ENCODE data around the gene KIF26B. TPM values are rescaled to one million over a fixed set of nuclear protein-coding genes. Genes with fewer than 3 reads are reported as not detected.

KIF26B gene
- polyA plus RNA-seq, 5 donors = 3.5 to 8.5 (median 5.1) TPM

DNA sequence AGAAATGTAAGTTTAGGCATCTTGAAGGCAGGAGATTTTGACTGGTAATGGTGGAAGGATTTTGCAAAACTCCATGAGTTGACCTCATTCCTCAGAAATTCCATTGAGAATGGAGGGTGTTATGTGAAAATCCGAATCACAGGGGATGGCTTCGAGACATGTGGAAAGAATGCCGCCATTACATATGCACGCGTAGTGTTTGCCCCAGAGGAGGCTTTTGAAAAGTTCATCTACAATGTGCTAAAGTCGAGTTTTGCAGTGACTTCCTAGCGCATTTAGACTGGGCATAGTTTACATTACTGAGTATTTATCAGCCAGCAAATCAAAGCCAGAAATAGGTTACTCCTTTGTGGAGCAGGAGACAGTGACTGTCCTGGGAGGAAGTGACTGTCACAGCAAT is 307.4 kb downstream of the KIF26B start:
- no peak for DNase-seq

DNA sequence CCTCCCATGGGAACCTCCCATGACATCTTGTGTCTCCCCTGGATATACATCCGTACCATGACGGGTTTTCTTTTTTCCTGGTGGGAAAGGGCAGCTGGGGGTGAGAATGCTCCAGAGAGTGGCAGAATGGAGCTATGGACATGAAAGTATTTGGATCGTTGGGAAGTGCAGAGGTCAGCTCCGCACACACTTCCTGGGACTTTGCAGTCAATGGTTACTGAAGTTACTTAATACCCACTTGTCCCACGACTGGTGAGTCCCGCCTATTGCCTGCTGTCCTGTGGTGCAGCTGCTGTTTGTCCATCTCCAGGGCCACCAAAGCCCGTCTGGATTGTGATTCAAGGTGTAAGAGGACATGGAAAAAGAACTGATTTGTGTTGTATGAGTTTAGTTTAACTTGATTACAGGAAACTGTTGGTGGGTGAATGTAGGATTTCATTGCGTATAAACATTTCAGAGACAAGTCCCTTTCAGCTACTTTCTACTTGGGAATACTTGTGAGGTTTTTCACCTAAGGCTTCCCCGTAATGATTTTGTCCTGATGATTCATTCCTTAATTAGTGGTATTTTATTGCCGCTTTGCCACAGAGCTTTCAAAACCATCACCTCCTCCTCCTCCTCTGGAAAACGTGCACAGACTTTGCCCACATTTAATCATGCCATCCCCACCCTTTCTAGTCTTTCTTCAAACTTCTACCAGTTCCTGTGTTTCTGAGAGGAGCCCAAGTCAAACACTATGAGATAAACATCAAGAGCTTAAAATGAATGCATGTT is 308.8 kb downstream of the KIF26B start:
- no peak for DNase-seq

DNA sequence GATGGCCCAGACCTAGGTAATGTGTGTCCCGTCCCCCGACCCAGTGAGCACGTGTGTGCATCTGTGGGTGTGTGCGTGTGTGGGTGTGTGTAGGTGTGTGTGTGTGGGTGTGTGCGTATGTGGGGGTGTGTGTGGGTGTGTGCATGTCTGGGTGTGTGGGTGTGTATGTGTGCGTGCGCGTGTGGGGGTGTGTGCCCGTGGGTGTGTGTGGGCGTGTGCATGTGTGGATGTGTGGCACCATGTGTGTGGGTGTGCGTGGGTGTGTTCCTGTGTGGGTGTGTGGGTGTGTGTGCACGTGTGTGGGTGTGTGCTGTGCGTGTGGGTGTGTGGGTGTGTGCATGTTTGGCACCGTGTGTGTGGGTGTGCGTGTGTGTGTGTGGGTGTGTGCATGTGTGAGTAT is 309.5 kb downstream of the KIF26B start:
- DNase-seq = no peak

DNA sequence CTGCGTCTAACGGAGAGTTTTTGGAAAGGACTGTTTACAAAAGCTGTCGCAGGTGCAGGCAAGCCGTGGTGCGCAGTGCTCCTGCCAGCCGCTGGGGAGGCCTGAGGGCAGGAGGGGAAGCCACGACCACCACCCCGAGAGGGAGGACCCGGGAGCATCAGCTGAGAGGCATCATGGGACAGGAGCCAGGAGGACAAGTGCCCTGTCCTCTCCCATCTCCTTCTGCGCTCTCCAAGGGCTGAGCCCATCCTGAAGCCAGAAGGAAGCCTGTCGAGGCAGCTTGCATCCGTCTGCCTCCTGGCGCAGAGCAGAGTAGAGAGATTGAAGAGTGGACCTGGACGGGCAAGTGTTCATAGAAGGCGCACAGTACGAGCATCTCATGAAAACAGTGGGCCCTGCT is 310.9 kb downstream of the KIF26B start:
- no peak for DNase-seq

DNA sequence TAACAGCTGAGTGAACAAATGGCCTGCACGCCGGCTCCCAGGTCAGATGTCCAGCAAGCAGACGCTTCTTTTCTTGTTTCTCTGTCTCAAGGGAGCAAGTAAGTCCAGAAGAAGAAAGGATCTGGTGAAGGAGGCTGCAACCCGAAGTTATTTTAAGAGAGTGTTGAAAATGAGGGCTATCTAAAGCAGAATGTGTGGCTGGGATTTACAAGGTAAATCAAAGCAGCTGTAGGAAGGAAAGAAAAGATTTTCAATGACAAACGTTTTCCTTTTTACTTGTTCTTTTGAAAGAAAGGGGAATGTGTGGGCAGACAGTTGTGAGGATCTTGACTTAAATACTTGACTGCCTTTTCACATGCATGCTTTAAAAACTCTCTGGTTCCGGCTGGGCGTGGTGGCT is 311.5 kb downstream of the KIF26B start:
- no peak for DNase-seq

DNA sequence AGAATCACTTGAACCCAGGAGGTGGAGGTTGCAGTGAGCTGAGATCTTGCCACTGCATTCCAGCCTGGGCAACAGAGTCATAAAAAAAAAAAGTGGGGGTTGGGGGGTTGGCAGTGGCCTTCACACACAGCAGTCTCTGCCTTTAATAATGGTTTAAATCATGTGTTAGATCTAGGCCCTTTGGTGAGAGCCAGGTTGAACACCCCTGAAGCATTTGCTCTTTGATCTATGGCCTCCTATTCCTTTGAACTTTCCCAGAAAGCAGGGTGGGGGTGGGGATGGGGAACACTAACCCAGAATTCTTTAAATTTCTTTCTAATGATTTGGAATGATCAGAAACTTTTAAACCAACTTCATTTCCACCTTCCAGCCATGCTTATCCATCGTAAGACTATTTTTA is 313.0 kb downstream of the KIF26B start:
- DNase-seq = no peak

DNA sequence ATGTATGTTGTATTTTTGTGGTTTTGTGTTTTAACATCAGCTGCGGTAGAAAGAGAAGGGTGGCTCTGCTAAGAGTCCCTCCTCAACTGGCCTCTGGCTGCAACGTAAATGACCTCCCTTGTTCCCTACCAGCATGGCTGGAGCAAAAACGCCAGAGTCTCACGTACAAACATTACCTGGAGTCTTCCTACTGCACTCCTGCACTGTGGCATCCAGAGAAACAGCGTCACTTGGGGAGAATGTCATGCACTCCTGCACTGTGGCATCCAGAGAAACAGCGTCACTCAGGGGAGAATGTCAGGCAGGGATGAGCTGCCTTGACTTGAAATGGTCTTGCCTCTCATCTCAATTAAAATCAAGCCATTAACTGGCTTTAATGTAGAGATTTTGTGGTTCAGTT is 314.2 kb downstream of the KIF26B start:
- no peak for DNase-seq

DNA sequence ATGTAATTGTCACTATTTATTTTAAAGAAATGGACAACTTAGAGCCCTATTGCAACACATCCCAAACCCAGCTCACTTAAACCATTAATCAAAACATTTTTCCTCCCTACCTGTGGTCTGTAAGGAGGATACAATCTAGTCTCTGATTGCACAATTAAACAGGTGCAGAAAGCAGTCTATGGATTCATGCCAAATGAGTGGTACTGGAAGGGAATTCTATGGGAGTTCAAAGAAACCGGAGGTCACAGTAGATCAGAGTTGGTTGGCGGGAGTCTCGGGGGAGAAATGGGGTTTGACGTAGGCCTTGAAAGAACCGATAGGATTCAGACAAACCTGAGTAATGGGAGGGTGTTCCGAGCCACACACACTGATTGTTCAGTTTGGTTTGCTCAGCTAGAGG is 314.9 kb downstream of the KIF26B start:
- DNase-seq = no peak

DNA sequence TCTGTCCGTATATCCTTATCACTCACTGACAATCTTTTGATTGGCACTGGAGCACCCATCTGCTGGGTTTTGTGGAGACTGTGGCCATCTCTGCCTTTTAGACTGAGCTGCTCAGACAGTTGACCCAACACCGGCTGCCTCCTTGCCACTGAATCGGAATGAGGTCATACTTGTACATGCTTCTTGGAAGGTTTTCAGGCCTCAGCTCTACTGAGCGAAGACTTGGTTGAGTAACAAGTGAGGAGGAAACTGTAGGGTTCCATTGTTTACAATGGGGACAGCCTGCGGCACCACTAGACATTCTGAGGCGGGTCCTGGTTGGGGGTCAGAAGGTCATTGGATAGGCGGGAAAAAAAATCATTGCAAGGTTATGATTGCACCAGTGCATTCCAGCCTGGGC is 320.3 kb downstream of the KIF26B start:
- DNase-seq = no peak

DNA sequence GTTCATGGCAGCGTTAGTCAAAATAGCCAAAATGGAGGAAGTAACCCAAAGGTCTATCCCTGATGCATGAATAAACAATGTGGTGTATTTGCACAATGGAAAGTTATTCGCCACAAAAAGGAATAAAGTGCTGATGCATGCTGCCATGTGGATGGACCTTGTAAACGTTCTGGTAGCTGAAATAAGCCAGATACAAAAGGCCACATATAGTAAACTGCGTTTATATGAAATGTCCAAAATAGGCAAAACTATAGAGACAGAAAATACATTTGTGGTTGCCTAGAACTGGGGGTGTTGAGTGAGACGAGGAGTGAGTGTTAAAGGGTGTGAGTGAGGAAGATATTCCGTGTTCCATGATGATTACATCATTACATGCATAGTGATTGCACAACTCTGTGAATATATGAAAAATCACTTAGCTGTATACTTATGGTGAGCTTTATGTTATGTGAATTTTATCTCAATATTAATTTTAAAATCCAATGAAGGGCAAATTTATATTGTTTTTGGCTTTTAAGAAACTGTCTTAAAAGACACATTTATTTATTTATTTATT is 321.3 kb downstream of the KIF26B start:
- DNase-seq = peak in 1 of 2 donors; percentile 15

DNA sequence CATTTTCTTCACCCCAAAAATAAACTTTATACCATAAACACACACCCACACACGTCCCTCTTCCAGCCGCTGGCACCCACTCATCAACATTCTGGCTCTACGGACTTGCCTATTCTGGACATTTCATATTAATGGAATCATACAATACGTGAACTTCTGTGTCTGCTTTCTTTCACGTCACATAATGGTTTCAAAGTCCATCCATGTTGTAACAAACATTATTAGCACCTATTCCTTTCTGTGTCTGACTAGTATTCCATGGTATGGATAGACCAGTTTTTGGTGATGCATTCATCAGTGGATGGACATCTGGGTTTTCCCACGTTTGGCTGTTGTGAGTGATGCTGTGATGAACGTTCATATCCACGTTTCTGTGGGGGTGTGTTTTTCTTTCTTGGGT is 323.2 kb downstream of the KIF26B start:
- DNase-seq = no peak

DNA sequence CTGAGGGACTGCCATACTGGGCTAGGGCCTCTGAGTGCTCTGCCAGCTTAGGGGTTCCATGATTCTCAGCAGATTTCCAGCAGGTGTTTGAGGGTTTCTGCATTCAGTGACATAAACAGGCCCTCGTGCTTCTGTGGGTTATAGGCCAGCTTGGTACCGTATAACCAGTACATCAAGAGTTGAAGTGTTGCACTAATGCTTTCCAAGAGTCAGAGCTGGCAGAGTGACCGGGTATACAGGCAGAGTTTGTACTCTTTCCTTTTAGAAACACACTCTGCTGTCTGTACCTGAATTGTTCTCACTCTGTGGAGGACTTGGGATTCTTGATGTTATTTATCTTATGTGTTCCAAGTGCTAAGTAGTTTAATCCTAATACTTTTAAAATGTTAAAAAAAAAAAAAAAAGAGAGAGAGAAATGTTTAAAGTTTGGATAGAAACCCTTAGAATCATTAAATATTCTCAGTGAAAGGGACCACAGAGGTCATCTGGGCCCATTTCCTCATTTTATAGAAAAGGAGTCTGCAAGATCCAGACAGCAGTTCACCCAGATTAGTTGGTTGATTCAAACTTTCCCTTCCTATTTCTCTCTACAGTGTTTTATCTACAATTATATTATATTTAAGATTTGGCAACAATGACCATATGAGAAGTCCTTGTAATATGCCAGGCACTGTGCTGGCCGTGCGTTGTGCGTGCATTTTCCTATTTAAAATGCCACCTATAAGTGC is 325.8 kb downstream of the KIF26B start:
- no peak for DNase-seq

DNA sequence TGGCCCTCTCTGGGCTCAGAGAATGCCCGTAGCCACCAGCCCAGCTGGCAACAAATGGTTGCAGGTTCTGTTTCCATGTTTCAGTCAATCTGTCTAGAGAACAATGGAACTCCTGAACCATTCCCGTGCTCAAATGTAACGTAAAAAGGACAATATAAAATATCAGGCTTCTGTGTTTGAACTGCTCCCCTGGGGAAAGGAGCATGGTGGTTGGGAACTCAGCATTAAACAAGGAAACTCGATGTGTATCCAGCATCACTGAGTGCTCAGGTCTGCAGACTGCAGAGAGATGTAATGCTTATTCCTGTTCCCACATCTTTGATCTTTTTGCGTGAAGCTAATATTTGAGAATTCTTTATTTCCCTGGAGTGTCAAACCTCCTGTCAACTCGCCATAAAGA is 326.5 kb downstream of the KIF26B start:
- DNase-seq = no peak

DNA sequence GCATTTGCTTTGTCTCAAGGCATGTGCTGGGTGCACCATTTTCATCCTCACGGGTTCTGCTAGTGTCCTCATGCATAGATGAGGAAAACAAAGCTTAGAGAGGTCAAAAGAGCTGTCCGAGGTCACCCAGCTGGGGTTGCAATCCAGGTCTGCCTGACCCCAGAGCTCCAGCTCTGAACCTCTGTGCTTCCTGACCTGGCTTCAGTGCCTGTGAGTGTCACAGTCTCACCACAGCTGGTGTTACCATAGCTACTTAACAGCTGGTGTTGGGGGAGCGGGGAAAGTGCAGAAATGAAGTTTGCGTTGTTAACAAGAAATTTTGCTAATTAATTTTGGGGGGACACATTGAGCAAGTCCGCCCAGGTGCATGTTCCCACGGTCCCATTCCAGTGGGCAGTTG is 328.5 kb downstream of the KIF26B start:
- DNase-seq = no peak

DNA sequence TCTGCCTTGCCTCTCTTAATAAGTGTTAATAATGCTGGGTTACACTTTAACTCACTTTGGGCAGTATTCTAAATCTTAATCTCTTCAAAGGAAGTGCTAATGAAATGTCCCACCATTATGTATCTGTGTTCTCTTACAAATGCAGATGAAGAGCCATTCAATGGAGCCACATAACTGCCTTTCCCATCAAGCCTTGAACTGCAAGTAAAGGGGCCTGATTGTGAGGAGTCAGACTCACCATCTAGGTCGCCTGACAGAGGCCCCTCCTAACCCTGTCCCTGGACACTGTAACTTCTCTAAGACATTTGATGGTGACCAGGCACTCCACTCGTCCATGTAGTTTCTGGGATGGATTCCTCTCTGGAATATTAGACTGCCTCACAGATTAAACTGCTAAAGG is 329.4 kb downstream of the KIF26B start:
- DNase-seq = no peak

DNA sequence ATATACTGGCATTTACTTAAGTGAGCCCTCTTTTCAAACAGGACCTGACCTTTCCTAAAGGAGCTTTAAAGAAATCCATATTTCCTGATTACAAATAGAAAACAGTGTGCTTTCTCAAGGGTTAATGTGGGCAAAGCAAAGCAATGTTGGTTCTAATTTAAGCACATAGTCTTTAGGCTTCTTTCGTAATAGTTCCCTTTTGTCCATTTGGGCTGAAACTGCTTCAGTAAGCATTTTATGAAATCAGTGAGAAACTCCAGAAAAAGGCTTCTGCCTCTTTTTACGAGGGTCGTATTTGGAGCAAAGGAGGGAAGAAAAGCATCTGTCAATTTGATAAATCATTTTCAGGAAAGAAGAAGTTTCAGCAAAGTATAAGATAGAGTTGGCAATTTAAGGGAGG is 331.2 kb downstream of the KIF26B start:
- peak; percentile 33 to 40 for DNase-seq

DNA sequence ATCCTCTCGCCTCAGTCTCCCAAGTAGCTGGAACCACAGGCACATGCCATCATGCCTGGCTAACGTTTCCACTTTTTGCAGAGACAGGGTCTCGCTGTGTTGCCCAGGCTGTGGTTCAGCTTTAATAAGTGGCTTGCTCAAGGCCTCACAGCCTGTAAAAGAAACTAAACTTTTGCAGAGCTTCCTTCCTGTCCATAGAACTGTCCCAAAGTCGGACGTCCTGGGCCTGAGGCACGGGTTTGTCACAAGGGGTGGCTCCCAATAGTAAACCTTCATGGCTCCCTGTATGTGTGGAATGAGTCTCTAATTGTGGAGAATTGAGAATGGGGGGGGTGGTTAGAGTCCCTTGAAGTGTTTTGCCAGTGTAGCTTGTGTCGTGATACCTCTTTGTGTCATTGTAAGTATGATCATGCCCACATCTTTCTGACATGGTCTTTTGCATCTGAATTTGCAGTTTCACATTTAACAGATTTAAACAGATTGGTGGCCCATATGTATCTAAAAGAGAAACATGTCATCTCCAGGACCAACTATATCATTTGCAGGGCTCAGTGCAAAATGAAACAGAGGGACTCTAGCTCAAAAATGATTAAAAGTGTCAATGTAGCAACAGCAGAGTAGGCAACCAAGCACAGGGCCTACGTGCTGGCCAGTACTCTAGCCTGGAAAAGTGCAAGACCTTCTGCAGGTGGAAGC is 332.1 kb downstream of the KIF26B start:
- DNase-seq = no peak

DNA sequence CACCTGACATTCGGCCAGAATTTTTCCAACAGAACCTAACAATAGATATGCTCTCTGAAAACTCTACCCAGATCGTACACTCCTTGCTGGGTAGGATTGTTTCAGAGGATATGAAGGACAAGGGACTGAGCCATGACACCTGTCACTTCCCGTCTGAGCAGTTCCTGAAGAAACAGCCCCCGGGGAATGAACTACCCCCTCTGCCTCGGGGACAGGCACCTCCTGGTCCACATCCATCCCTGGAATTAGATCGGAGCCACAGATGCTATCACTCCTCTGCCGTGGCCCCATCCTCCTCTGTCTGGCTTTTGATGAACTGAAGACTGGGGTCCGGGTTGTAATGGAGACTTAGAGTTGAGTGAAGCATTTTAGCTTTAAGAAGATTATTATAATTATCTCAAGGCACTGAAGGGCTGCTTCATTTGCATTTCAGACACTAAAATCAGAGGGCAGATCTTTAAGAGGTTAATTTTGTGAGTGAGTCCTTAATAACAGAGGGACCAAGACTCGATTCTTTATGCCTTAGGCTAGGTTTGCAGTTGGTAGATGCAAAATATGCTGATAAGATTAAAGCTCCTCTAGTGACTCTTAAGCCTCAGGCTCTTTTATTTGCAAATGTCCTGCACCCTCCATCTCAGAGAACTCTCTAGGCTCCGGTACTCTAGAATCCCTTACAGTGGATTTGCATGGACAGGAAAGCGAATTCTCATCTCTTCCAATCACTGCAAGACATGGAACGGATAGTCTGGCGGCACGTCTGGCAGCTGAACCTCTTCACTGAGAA is 333.8 kb downstream of the KIF26B start:
- no peak for DNase-seq

DNA sequence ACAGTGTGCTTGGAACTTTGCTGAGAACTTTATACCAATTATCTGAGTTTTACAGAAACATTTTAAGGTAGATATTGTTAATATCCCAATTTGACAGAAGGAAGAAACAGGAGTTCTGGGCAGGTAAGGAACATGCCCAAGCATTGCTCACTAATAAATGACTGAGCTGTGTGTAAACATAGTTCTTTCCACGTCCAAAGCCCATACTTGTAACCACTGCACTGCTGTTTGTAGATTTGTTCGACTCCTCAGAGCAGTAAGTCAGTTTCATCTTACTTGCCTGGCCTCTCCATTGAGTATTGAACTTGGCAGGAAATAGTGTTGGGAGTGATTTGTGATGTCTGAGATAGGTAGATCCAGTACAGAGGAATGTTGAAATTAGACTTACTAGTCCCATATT is 335.1 kb downstream of the KIF26B start:
- DNase-seq = no peak

DNA sequence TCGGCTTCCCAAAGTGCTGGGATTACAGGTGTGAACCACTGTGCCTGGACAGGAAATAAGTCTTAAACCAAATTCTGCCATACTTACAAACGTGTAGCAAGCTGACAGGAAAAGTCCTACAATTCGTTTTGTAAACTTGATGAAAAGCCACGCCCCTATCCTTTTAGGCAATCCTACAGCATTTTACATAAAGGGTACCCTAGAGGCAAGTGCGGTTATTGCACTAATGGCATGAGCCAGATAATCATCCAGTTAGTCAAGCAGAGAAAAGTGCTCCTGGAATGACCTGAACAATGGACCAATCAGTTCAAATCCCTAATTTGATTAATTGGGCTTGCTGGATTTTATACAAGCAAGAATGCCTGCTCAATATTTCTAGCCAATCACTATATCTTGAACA is 338.2 kb downstream of the KIF26B start:
- DNase-seq = no peak

DNA sequence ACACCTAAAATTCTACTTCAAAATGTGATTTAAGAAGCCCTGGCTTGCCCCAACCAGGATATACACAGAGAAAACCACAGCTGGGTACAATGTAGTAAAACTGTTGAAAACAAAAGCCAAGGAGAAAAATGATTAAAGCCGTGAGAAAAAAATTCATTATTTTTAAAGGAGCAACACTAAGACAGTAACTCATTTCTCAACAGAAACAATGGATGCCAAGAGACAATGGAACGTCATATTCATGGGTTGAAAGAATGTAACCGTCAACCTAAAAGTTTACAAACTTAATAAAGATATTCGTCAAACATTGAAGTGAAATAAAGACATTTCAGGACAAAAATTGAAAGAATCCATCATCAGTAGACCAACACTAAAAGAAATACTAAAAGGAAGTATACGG is 340.9 kb downstream of the KIF26B start:
- no peak for DNase-seq

DNA sequence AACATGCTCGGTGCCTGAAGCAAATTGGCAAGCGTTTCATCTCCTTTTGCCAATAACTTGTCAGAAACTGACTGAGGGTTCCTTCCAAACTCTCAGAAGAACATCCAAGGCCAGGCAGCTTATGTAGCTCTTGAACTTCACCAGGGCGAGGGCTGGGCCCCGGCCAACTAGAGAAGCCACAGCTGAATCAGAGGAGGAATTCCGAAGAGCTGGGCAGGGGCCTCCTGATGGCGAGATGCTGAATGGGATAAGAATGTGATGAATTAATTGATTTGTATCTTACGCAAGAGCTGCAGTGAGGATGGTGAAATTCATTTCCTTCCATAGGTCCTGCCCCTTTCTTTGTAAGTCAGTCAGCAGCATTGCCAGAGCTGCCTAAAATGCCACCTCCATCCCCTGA is 345.8 kb downstream of the KIF26B start:
- DNase-seq = no peak
